GM13976 (cell line): ENCODE results near the gene FRMD7.

Source experiments
- DNase-seq: peaks from one replicate; pipeline ENCODE4 v3.0.0; 2012; ENCODE audit warnings: low spot score
- in situ Hi-C: fragments of 300-500 bp; cut with MboI; formaldehyde crosslinking; loops from one replicate; pipeline ENCODE4 v1.12.0; 2022; ENCODE audit warnings: low sequenced_read_pairs, mixed read lengths, inconsistent platforms; ENCODE audit not compliant: unreplicated experiment
- TF ChIP-seq, protein P1 (sequence below): IDR thresholded peaks from 2 replicates; pipeline ENCODE4 v1.5.1; 2012; ENCODE audit warnings: borderline replicate concordance, mild to moderate bottlenecking; ENCODE audit not compliant: insufficient read depth; ENCODE audit errors: extremely low read depth, missing control alignments, control extremely low read depth

FRMD7 gene

DNA sequence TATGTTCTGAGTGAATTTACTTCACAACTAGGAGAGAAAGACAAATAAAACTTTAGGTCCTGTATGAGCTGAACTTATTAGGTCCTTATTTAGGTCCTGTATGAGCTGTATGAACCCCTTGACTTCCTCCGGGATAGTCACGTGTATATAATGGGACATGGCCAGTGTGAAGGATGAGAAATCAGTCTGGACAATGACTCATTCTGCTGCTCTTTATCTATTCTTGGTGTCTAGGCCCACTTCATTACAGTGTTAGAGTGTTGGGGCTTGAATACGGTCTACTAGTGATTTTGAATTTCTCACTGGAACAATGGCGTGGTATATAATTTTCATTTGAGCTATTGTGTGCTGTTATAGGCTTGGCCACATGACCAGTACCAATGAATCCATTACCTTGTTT, 82.9 kb downstream of the FRMD7 start:
- TF ChIP-seq, protein P1, sequence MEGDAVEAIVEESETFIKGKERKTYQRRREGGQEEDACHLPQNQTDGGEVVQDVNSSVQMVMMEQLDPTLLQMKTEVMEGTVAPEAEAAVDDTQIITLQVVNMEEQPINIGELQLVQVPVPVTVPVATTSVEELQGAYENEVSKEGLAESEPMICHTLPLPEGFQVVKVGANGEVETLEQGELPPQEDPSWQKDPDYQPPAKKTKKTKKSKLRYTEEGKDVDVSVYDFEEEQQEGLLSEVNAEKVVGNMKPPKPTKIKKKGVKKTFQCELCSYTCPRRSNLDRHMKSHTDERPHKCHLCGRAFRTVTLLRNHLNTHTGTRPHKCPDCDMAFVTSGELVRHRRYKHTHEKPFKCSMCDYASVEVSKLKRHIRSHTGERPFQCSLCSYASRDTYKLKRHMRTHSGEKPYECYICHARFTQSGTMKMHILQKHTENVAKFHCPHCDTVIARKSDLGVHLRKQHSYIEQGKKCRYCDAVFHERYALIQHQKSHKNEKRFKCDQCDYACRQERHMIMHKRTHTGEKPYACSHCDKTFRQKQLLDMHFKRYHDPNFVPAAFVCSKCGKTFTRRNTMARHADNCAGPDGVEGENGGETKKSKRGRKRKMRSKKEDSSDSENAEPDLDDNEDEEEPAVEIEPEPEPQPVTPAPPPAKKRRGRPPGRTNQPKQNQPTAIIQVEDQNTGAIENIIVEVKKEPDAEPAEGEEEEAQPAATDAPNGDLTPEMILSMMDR = no peak
- no peak for DNase-seq
- in situ Hi-C loops = no loop called here

DNA sequence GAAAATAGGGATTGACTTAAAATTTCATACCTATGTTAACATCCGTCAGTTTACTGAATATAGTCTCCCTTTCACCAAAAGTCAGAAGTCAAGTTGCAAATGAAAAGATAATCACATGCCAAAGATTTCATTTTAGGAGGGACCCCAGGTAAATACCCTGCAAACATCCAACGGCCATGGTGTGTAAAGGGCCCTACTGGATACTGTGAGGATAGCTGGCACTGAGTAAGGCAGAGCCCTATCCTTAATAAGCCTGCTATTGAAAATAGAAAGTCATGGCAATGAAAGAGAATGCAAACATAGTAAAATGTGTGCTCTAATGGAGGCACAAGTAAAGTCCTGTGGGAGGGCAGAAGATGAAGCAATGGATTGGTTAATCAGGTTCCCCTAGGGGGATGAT, 83.8 kb downstream of the FRMD7 start:
- in situ Hi-C loops = no loop called here
- TF ChIP-seq, protein P1 = no peak
- no peak for DNase-seq

- TF ChIP-seq, protein P1 = no peak
- no peak for DNase-seq
- in situ Hi-C loops = no loop called here
These were observed 86.8 kb downstream of the FRMD7 start for GRCh38 chrX:132041015-132041414.

DNA sequence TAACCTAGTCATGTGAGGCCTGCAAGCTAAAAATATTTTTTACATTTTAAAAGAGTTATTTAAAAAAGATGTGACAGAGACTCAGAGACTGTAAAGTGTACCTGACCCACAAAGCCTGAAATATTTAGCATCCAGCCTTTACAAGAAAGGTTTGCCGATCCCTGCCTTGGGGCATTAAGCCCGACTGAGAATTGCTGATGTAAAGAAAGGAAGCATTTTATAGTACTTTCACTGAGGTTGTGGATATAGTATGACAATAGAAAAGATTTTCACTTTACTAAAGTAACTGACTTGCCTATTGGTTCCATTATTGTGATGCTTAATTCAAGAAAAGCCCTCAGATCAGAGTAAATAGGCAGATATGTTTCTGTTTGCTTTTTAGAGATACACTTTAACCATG, 87.8 kb downstream of the FRMD7 start:
- in situ Hi-C loops = no loop called here
- no peak for DNase-seq
- TF ChIP-seq, protein P1 = no peak

- no peak for DNase-seq
- in situ Hi-C loops = no loop called here
- TF ChIP-seq, protein P1 = no peak
These were observed 90.3 kb downstream of the FRMD7 start for GRCh38 chrX:132037479-132037993.

DNA sequence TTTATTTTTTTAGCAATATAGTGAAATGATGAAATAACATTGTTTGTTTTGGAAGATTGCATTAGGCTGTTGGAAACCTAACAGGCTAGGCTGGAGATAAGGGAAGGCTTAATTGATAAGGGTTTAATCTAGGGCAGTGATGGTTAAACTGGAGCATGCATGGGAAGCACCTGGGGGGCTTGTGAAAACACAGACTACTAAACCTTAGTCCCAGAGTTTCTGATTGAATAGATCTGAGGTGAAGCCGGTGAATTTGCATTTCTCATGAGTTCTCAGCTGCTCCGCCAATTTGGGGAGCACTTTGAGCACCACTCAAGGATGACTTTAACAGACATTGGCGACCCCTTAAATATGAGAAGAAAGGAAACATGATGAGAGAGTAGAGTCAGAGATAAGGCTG, 93.2 kb downstream of the FRMD7 start:
- in situ Hi-C loops = no loop called here
- no peak for DNase-seq
- TF ChIP-seq, protein P1 = no peak

DNA sequence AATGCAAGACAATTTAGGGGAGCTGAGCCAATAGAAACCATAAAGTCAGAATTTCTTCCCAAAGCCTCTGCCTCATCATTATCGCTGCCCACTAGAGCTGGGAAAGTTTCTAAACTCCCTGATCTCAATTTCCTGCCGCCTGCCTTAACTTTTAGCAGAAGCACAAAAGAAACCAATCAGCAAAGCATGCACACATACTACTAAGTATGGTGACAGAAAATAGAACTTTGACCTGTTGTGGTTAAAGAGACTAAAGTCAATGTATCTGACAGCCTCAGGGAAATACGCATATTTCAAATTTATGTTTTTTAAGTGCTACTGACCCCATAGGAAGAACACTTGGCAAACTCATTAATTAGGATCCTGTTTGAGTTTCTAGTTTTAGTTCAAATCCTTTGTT, 94.7 kb downstream of the FRMD7 start:
- in situ Hi-C loops = no loop called here
- no peak for DNase-seq
- TF ChIP-seq, protein P1 = no peak
